K562 treated with DMSO at 1 percent for 4 hours (cell line): ENCODE measurements around the gene PPIF. TPM values are rescaled to one million over a fixed set of nuclear protein-coding genes. Genes with fewer than 3 reads are reported as not detected.

Experiments
- total RNA-seq: library from RNA; unstranded; fragments of 300-600 nt; gene quantifications from 2 replicates; pipeline ENCODE4 v1.2.3, GENCODE V29; 2022; ENCODE audit not compliant: insufficient read depth

PPIF gene
- total RNA-seq: 115 and 133 TPM in 2 replicates

GRCh38 chr10:79347226-79347893, at the start of gene PPIF:
Gene PPIF (plus strand): TSS chr10:79347469. CDS start chr10:79347549, 80 bp downstream.

Other genes starting within 250 kb of the PPIF start
- gene ZCCHC24, start 98.2 kb downstream of the PPIF start, total RNA-seq: 19.9 and 20.4 TPM in 2 replicates
- gene EIF5AL1, start 165.1 kb downstream of the PPIF start, total RNA-seq: not detected in 2 replicates
- gene SFTPA2, start 212.9 kb downstream of the PPIF start, total RNA-seq: 2.0 TPM in 1 of 2 replicates, not detected in the other